Activated CD4-positive, alpha-beta T cell treated with anti-CD3 and anti-CD28 coated beads, Interleukin-2, amount 10 ng/mL, durations not matched to agents 7 days and 5 days (primary cell): ENCODE measurements around the gene MAP7D3. TPM values are rescaled to one million over a fixed set of nuclear protein-coding genes. Genes with fewer than 3 reads are reported as not detected.

ENCODE experiments used
- CTCF ChIA-PET: fragments of 350-600 bp; sonication (Branson Sonifier 250); formaldehyde crosslinking; loops from one replicate; lab custom pipeline; 2021; ENCODE audit warnings: antibody characterized with exemption; lab: Charles Lee
- POLR2A ChIA-PET: fragments of 350-600 bp; sonication (Branson Sonifier 250); formaldehyde crosslinking; loops from one replicate; lab custom pipeline; 2021; ENCODE audit warnings: antibody characterized with exemption; lab: Charles Lee
- DNase-seq: peaks from one replicate; pipeline ENCODE4 v3.0.0-alpha.2; 2020
- H3K27ac Mint-ChIP-seq: one replicate; pipeline ENCODE4 v1.8.0; 2021; ENCODE audit warnings: mild to moderate bottlenecking, moderate library complexity, mixed read lengths
- H3K27me3 Mint-ChIP-seq: one replicate; pipeline ENCODE4 v1.8.0; 2021; ENCODE audit warnings: mixed read lengths
- H3K36me3 Mint-ChIP-seq: one replicate; pipeline ENCODE4 v1.8.0; 2021; ENCODE audit warnings: low read depth, mixed read lengths
- H3K4me1 Mint-ChIP-seq: one replicate; pipeline ENCODE4 v1.8.0; 2021; ENCODE audit warnings: mixed read lengths
- H3K4me3 Mint-ChIP-seq: one replicate; pipeline ENCODE4 v1.8.0; 2021; ENCODE audit warnings: mild to moderate bottlenecking, moderate library complexity, mixed read lengths
- H3K9me3 Mint-ChIP-seq: one replicate; pipeline ENCODE4 v1.8.0; 2021; ENCODE audit warnings: mixed read lengths
- total RNA-seq, 2 experiments: library from RNA; stranded (reverse); gene quantifications; one replicate each; pipeline ENCODE4 v1.2.3, GENCODE V29; 2021

The MAP7D3 gene
- total RNA-seq, 2 experiments from 2014 or later = 11.2 to 13.5 TPM

GRCh38 chrX:136210243-136210642 lies 41.0 kb downstream of the MAP7D3 start:
- peaks cover 7% of the 10 kb centered on the region for H3K4me1 Mint-ChIP-seq
- DNase-seq = no peak
- no peaks in the 10 kb centered on the region for H3K9me3 Mint-ChIP-seq
- no peak overlapping the region for H3K4me3 Mint-ChIP-seq
- peaks cover 2% of the 10 kb centered on the region for H3K36me3 Mint-ChIP-seq
- CTCF ChIA-PET = interaction anchor here (1.1 kb wide), 1 partner anchor 58 kb away, joined by 3 read pairs; no protein-coding TSS in a partner anchor
- no peaks in the 10 kb centered on the region for H3K27me3 Mint-ChIP-seq
- no peak overlapping the region for H3K27ac Mint-ChIP-seq
- POLR2A ChIA-PET = no interaction called here

GRCh38 chrX:136209751-136210150 lies 41.4 kb downstream of the MAP7D3 start:
- H3K27ac Mint-ChIP-seq = peak overlapping the region; percentile 57
- CTCF ChIA-PET = interaction anchor here (1.0 to 1.1 kb wide), 3 partner anchors 59 to 180 kb away, joined by 3 read pairs; no protein-coding TSS in a partner anchor
- POLR2A ChIA-PET = no interaction called here
- H3K27me3 Mint-ChIP-seq = no peaks in the 10 kb centered on the region
- H3K4me1 Mint-ChIP-seq = peaks cover 11% of the 10 kb centered on the region
- no peak overlapping the region for H3K4me3 Mint-ChIP-seq
- H3K36me3 Mint-ChIP-seq = peaks cover 2% of the 10 kb centered on the region
- no peak for DNase-seq
- no peaks in the 10 kb centered on the region for H3K9me3 Mint-ChIP-seq

- Mint-ChIP-seq H3K4me1 (peaks cover 16% of the 10 kb centered on the region), H3K27me3 (no peaks in the 10 kb centered on the region), H3K27ac (peak overlapping the region; percentile 57), H3K36me3 (peaks cover 2% of the 10 kb centered on the region), H3K4me3 (no peak overlapping the region), H3K9me3 (no peaks in the 10 kb centered on the region)
- ChIA-PET CTCF (interaction anchor here (0.6 to 1.1 kb wide), 4 partner anchors 21 to 180 kb away, joined by 3 read pairs; no protein-coding TSS in a partner anchor), POLR2A (no interaction called here)
- peak; percentile 49 for DNase-seq
Measured at GRCh38 chrX:136209016-136209738, 42.0 kb downstream of the MAP7D3 start.

- H3K4me3 Mint-ChIP-seq = no peak overlapping the region
- no peaks in the 10 kb centered on the region for H3K9me3 Mint-ChIP-seq
- no peak overlapping the region for H3K27ac Mint-ChIP-seq
- H3K4me1 Mint-ChIP-seq = peaks cover 31% of the 10 kb centered on the region
- H3K36me3 Mint-ChIP-seq = peaks cover 2% of the 10 kb centered on the region
- ChIA-PET CTCF (no interaction called here), POLR2A (no interaction called here)
- DNase-seq = no peak
- no peaks in the 10 kb centered on the region for H3K27me3 Mint-ChIP-seq
Measured at GRCh38 chrX:136207546-136207945, 43.7 kb downstream of the MAP7D3 start.

GRCh38 chrX:136206916-136207315 lies 44.3 kb downstream of the MAP7D3 start:
- Mint-ChIP-seq H3K27me3 (no peaks in the 10 kb centered on the region), H3K36me3 (peaks cover 2% of the 10 kb centered on the region), H3K4me1 (peaks cover 33% of the 10 kb centered on the region), H3K9me3 (no peaks in the 10 kb centered on the region), H3K4me3 (no peak overlapping the region), H3K27ac (no peak overlapping the region)
- CTCF ChIA-PET = no interaction called here
- POLR2A ChIA-PET = no interaction called here
- no peak for DNase-seq

GRCh38 chrX:136205882-136206380 lies 45.3 kb downstream of the MAP7D3 start:
- peak overlapping the region; percentile 54 for H3K27ac Mint-ChIP-seq
- peaks cover 34% of the 10 kb centered on the region for H3K4me1 Mint-ChIP-seq
- H3K27me3 Mint-ChIP-seq = no peaks in the 10 kb centered on the region
- H3K4me3 Mint-ChIP-seq = no peak overlapping the region
- ChIA-PET POLR2A (no interaction called here), CTCF (no interaction called here)
- peaks cover 2% of the 10 kb centered on the region for H3K36me3 Mint-ChIP-seq
- H3K9me3 Mint-ChIP-seq = no peaks in the 10 kb centered on the region
- no peak for DNase-seq

- peaks cover 2% of the 10 kb centered on the region for H3K36me3 Mint-ChIP-seq
- DNase-seq = peak; percentile 47
- ChIA-PET POLR2A (no interaction called here), CTCF (interaction anchor here (1.4 kb wide), 1 partner anchor 9 kb away, joined by 4 read pairs; no protein-coding TSS in a partner anchor)
- no peaks in the 10 kb centered on the region for H3K27me3 Mint-ChIP-seq
- H3K4me1 Mint-ChIP-seq = peaks cover 36% of the 10 kb centered on the region
- no peak overlapping the region for H3K4me3 Mint-ChIP-seq
- no peaks in the 10 kb centered on the region for H3K9me3 Mint-ChIP-seq
- H3K27ac Mint-ChIP-seq = peak overlapping the region; percentile 80
Measured at GRCh38 chrX:136204571-136204970, 46.6 kb downstream of the MAP7D3 start.

GRCh38 chrX:136203951-136204350 lies 47.2 kb downstream of the MAP7D3 start:
- no peak overlapping the region for H3K4me3 Mint-ChIP-seq
- peaks cover 36% of the 10 kb centered on the region for H3K4me1 Mint-ChIP-seq
- H3K27me3 Mint-ChIP-seq = no peaks in the 10 kb centered on the region
- no peak for DNase-seq
- H3K9me3 Mint-ChIP-seq = no peaks in the 10 kb centered on the region
- ChIA-PET POLR2A (no interaction called here), CTCF (interaction anchor here (1.4 kb wide), 1 partner anchor 8 kb away, joined by 4 read pairs; no protein-coding TSS in a partner anchor)
- no peaks in the 10 kb centered on the region for H3K36me3 Mint-ChIP-seq
- peak overlapping the region; percentile 3 for H3K27ac Mint-ChIP-seq

GRCh38 chrX:136203438-136203837 lies 47.8 kb downstream of the MAP7D3 start:
- no peaks in the 10 kb centered on the region for H3K36me3 Mint-ChIP-seq
- no peak for DNase-seq
- no peaks in the 10 kb centered on the region for H3K9me3 Mint-ChIP-seq
- H3K4me3 Mint-ChIP-seq = no peak overlapping the region
- CTCF ChIA-PET = interaction anchor here (1.3 to 1.4 kb wide), 2 partner anchors 7 to 13 kb away, joined by 3 to 4 read pairs; no protein-coding TSS in a partner anchor
- H3K27me3 Mint-ChIP-seq = no peaks in the 10 kb centered on the region
- POLR2A ChIA-PET = no interaction called here
- H3K27ac Mint-ChIP-seq = peak overlapping the region; percentile 3
- H3K4me1 Mint-ChIP-seq = peaks cover 36% of the 10 kb centered on the region

GRCh38 chrX:136202889-136203288 lies 48.3 kb downstream of the MAP7D3 start:
- no peak overlapping the region for H3K4me3 Mint-ChIP-seq
- H3K27ac Mint-ChIP-seq = peak overlapping the region; percentile 3
- peaks cover 36% of the 10 kb centered on the region for H3K4me1 Mint-ChIP-seq
- no peaks in the 10 kb centered on the region for H3K36me3 Mint-ChIP-seq
- ChIA-PET POLR2A (no interaction called here), CTCF (interaction anchor here (1.3 kb wide), 1 partner anchor 12 kb away, joined by 3 read pairs; no protein-coding TSS in a partner anchor)
- H3K27me3 Mint-ChIP-seq = no peaks in the 10 kb centered on the region
- no peaks in the 10 kb centered on the region for H3K9me3 Mint-ChIP-seq
- no peak for DNase-seq

GRCh38 chrX:136201601-136202000 lies 49.6 kb downstream of the MAP7D3 start:
- H3K9me3 Mint-ChIP-seq = no peaks in the 10 kb centered on the region
- CTCF ChIA-PET = no interaction called here
- POLR2A ChIA-PET = no interaction called here

GRCh38 chrX:136200466-136200865 lies 50.7 kb downstream of the MAP7D3 start:
- Mint-ChIP-seq H3K27ac (no peak overlapping the region), H3K9me3 (no peaks in the 10 kb centered on the region), H3K4me3 (no peak overlapping the region), H3K27me3 (no peaks in the 10 kb centered on the region), H3K4me1 (peaks cover 38% of the 10 kb centered on the region), H3K36me3 (no peaks in the 10 kb centered on the region)
- DNase-seq = peak; percentile 37
- ChIA-PET CTCF (no interaction called here), POLR2A (no interaction called here)

More at GRCh38 chrX:136201601-136202000, 49.6 kb downstream of the MAP7D3 start:
- Mint-ChIP-seq H3K27ac (no peak overlapping the region), H3K4me1 (peaks cover 36% of the 10 kb centered on the region), H3K36me3 (no peaks in the 10 kb centered on the region), H3K4me3 (no peak overlapping the region), H3K27me3 (no peaks in the 10 kb centered on the region)
- DNase-seq = no peak

GRCh38 chrX:136199365-136199764 lies 51.8 kb downstream of the MAP7D3 start:
- Mint-ChIP-seq H3K4me3 (no peak overlapping the region), H3K36me3 (no peaks in the 10 kb centered on the region), H3K27ac (no peak overlapping the region), H3K4me1 (peaks cover 31% of the 10 kb centered on the region), H3K27me3 (no peaks in the 10 kb centered on the region), H3K9me3 (no peaks in the 10 kb centered on the region)
- ChIA-PET CTCF (no interaction called here), POLR2A (no interaction called here)
- DNase-seq = no peak
